Calu3 (cell line): ENCODE data around the gene TCP11L2. TPM values are rescaled to one million over a fixed set of nuclear protein-coding genes. Genes with fewer than 3 reads are reported as not detected.

Source experiments
- BruUV-seq: library from RNA; stranded (reverse); fragments of 400-500 nt; replicated peaks from 2 replicates; lab custom pipeline; 2021; lab: Mats Ljungman, UMichigan
- CTCF ChIA-PET: fragments of 300-600 bp; sonication (Branson Sonifier 250); formaldehyde crosslinking; loops from one replicate; lab custom pipeline; 2022; ENCODE audit warnings: antibody characterized with exemption; lab: Charles Lee
- DNase-seq: peaks from one replicate; pipeline ENCODE4 v3.0.0; 2022
- H3K27ac Mint-ChIP-seq: one replicate; pipeline ENCODE4 v1.8.0; 2022; ENCODE audit warnings: mixed read lengths; ENCODE audit not compliant: unreplicated experiment
- H3K27me3 Mint-ChIP-seq: one replicate; pipeline ENCODE4 v1.8.0; 2022; ENCODE audit warnings: mixed read lengths; ENCODE audit not compliant: unreplicated experiment
- H3K36me3 Mint-ChIP-seq: one replicate; pipeline ENCODE4 v1.8.0; 2022; ENCODE audit warnings: mild to moderate bottlenecking, moderate library complexity, mixed read lengths; ENCODE audit not compliant: insufficient read depth, unreplicated experiment
- H3K4me1 Mint-ChIP-seq: one replicate; pipeline ENCODE4 v1.8.0; 2022; ENCODE audit warnings: mild to moderate bottlenecking, low read depth, mixed read lengths; ENCODE audit not compliant: unreplicated experiment
- H3K4me3 Mint-ChIP-seq: one replicate; pipeline ENCODE4 v1.8.0; 2022; ENCODE audit warnings: mild to moderate bottlenecking, low read depth, moderate library complexity, mixed read lengths; ENCODE audit not compliant: unreplicated experiment
- H3K9me3 Mint-ChIP-seq: one replicate; pipeline ENCODE4 v1.8.0; 2022; ENCODE audit warnings: low read depth, mixed read lengths; ENCODE audit not compliant: unreplicated experiment
- CTCF ChIP-seq: fragments of 200-600 bp; IDR thresholded peaks from one replicate; pipeline ENCODE4 v1.8.0; 2022; ENCODE audit warnings: antibody characterized with exemption; ENCODE audit not compliant: unreplicated experiment
- intact Hi-C: fragments of 100-400 bp; cut with micrococcal nuclease; formaldehyde crosslinking; loops from one replicate; pipeline ENCODE4 v1.10.0; 2022; ENCODE audit not compliant: unreplicated experiment
- total RNA-seq: library from RNA; stranded (reverse); gene quantifications from 2 replicates; pipeline ENCODE4 v1.2.3, GENCODE V29; 2022

The TCP11L2 gene
- total RNA-seq, 1 experiment from 2014 or later = 37.7 TPM

- Mint-ChIP-seq H3K9me3 (no peaks in the 10 kb centered on the region), H3K27me3 (no peaks in the 10 kb centered on the region), H3K4me3 (no peak overlapping the region), H3K36me3 (peaks cover 17% of the 10 kb centered on the region), H3K27ac (no peak overlapping the region), H3K4me1 (peaks cover 17% of the 10 kb centered on the region)
- BruUV-seq = no TSS peak
- CTCF ChIA-PET = interaction anchor here (0.7 kb wide), 1 partner anchor 212 kb away, joined by 3 read pairs; no protein-coding TSS in a partner anchor
- no peak for TF ChIP-seq CTCF
- intact Hi-C loops = loop anchor here (5.0 kb wide), 1 partner anchor 113 kb away; the partner anchor contains the start of gene CKAP4
- DNase-seq = no peak
Observed at GRCh38 chr12:106359646-106360399, 57.3 kb downstream of the TCP11L2 start.

GRCh38 chr12:106360400-106360994 lies 58.0 kb downstream of the TCP11L2 start:
- CTCF ChIA-PET = interaction anchor here (0.6 kb wide), 1 partner anchor 688 kb away, joined by 4 read pairs; no protein-coding TSS in a partner anchor
- BruUV-seq = no TSS peak
- TF ChIP-seq CTCF = no peak

GRCh38 chr12:106362971-106363370 lies 60.4 kb downstream of the TCP11L2 start:
- Mint-ChIP-seq H3K36me3 (peaks cover 9% of the 10 kb centered on the region), H3K9me3 (no peaks in the 10 kb centered on the region), H3K27me3 (no peaks in the 10 kb centered on the region), H3K27ac (no peak overlapping the region), H3K4me1 (peaks cover 8% of the 10 kb centered on the region), H3K4me3 (no peak overlapping the region)
- no TSS peak for BruUV-seq
- CTCF ChIA-PET = no interaction called here
- no peak for DNase-seq
- intact Hi-C loops = no loop called here
- no peak for TF ChIP-seq CTCF

More at GRCh38 chr12:106360400-106360994, 58.0 kb downstream of the TCP11L2 start:
- H3K27me3 Mint-ChIP-seq = no peaks in the 10 kb centered on the region
- peaks cover 17% of the 10 kb centered on the region for H3K4me1 Mint-ChIP-seq
- no peak overlapping the region for H3K4me3 Mint-ChIP-seq
- intact Hi-C loops = no loop called here
- H3K9me3 Mint-ChIP-seq = no peaks in the 10 kb centered on the region
- peaks cover 17% of the 10 kb centered on the region for H3K36me3 Mint-ChIP-seq
- no peak overlapping the region for H3K27ac Mint-ChIP-seq
- DNase-seq = no peak

- no peak for DNase-seq
- H3K27me3 Mint-ChIP-seq = no peaks in the 10 kb centered on the region
- CTCF ChIA-PET = interaction anchor here (0.5 kb wide), 1 partner anchor 16 kb away, joined by 3 read pairs; no protein-coding TSS in a partner anchor
- H3K27ac Mint-ChIP-seq = no peak overlapping the region
- no peak for TF ChIP-seq CTCF
- H3K4me3 Mint-ChIP-seq = no peak overlapping the region
- no peaks in the 10 kb centered on the region for H3K36me3 Mint-ChIP-seq
- intact Hi-C loops = no loop called here
- H3K9me3 Mint-ChIP-seq = no peaks in the 10 kb centered on the region
- peaks cover 7% of the 10 kb centered on the region for H3K4me1 Mint-ChIP-seq
- no TSS peak for BruUV-seq
Observed at GRCh38 chr12:106364261-106364660, 61.7 kb downstream of the TCP11L2 start.
